ENCODE measurements around the gene FOXC2. TPM values are rescaled to one million over a fixed set of nuclear protein-coding genes. Genes with fewer than 3 reads are reported as not detected.

The FOXC2 gene
- total RNA-seq, 1 experiment from 2014 or later: 14.9 TPM

DNA sequence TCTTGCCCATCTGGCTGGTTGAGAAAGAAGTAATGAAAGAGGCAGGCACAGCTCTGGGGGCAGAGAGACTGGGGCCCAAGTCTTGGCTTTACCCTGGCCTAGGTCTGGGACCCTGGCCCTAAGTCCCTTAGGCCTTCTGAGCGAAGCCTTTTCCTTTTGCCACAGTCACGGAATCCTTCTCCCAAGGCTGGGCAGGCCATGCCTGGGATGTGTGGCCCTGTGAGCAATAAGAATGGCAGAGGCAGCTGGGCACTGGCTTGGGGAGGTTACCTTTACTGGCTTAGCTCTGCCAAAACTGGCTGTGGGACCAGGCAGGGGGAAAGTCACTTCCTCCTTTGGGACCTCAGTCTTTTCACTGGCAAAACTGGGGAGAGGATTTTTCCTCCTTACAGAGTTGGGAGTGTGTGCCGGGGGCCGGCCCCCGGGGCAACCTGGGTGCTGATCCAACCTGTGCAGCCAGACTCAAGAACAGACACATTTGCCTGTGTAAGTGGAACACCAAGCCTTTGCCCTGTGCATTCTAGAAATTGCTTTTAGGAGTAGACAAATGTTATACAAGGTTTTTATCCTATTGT lies 43.4 kb upstream of the FOXC2 start:
- CTCF ChIA-PET: no interaction called here

DNA sequence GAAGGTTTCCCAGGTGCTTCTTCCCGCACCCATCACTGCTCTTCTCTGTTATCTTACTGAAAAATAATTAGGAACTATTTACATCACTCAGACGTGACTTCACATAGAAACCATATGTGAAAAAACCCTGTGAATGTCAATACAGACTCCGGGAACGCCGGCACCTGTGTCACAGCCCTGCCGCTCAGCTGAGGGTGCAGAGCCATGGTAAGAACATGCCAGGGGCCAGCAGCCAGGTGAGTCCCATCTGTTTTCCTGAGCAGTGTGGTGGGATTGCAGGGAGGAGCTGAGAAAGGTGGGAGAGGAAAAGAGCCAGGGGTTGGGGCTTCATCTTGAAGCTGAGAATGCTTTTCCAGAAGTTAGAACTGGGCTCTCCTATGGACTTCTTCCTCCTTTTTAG lies 42.6 kb upstream of the FOXC2 start:
- H3K27me3 ChIP-seq (ENCODE audit: control insufficient read depth, insufficient read depth, low read length): no peaks in the 10 kb centered on the region
- intact Hi-C loops (cut with micrococcal nuclease; ENCODE audit: unreplicated experiment): loop anchor here (5.0 kb wide), 1 partner anchor 182 kb away; no protein-coding TSS in a partner anchor
- H3K9me3 ChIP-seq (ENCODE audit: control insufficient read depth, insufficient read depth, low read depth, low read length): no peaks in the 10 kb centered on the region
- no peak for DNase-seq (ENCODE audit: low read depth, low spot score)
- no peak for ATAC-seq
- in situ Hi-C loops (cut with HindIII; ENCODE audit: low pct_unique_long_range_greater_than_20kb, low sequenced_read_pairs): no loop called here
- ChIA-PET POLR2A (no interaction called here), CTCF (no interaction called here)
- H3K4me3 ChIP-seq (ENCODE audit: low read depth in 2 of 2, low read length in 2 of 2): no peak overlapping the region
- TF ChIP-seq SIN3A (IDR thresholded peaks at IDR 0.05; ENCODE audit: borderline replicate concordance, insufficient read depth, low read depth, low read length): no peak
- TF ChIP-seq, protein P1, sequence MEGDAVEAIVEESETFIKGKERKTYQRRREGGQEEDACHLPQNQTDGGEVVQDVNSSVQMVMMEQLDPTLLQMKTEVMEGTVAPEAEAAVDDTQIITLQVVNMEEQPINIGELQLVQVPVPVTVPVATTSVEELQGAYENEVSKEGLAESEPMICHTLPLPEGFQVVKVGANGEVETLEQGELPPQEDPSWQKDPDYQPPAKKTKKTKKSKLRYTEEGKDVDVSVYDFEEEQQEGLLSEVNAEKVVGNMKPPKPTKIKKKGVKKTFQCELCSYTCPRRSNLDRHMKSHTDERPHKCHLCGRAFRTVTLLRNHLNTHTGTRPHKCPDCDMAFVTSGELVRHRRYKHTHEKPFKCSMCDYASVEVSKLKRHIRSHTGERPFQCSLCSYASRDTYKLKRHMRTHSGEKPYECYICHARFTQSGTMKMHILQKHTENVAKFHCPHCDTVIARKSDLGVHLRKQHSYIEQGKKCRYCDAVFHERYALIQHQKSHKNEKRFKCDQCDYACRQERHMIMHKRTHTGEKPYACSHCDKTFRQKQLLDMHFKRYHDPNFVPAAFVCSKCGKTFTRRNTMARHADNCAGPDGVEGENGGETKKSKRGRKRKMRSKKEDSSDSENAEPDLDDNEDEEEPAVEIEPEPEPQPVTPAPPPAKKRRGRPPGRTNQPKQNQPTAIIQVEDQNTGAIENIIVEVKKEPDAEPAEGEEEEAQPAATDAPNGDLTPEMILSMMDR (IDR thresholded peaks at IDR 0.05): no peak
- no peak for TF ChIP-seq TCF7L2 (IDR thresholded peaks at IDR 0.05; ENCODE audit: low read depth, low read length)
- TF ChIP-seq POLR2AphosphoS5 (IDR thresholded peaks at IDR 0.05; ENCODE audit: low read depth, low read length): no peak
- H3K4me1 ChIP-seq (ENCODE audit: control insufficient read depth, insufficient read depth, low read length): no peaks in the 10 kb centered on the region
- no peak overlapping the region for H3K27ac ChIP-seq (ENCODE audit: low read length)
- BruUV-seq (replicated peaks): no TSS peak
- no peaks in the 10 kb centered on the region for H3K36me3 ChIP-seq (ENCODE audit: control insufficient read depth, insufficient read depth, low read length)

More for the DNA sequence above, 43.4 kb upstream of the FOXC2 start:
- Histone ChIP-seq H3K27ac (ENCODE audit: low read length) (no peak overlapping the region), H3K36me3 (ENCODE audit: control insufficient read depth, insufficient read depth, low read length) (no peaks in the 10 kb centered on the region), H3K4me3 (ENCODE audit: low read depth in 2 of 2, low read length in 2 of 2) (no peak overlapping the region), H3K4me1 (ENCODE audit: control insufficient read depth, insufficient read depth, low read length) (no peaks in the 10 kb centered on the region), H3K27me3 (ENCODE audit: control insufficient read depth, insufficient read depth, low read length) (no peaks in the 10 kb centered on the region), H3K9me3 (ENCODE audit: control insufficient read depth, insufficient read depth, low read depth, low read length) (no peaks in the 10 kb centered on the region)
- POLR2A ChIA-PET: no interaction called here
- no peak for ATAC-seq
- intact Hi-C loops (cut with micrococcal nuclease; ENCODE audit: unreplicated experiment): loop anchor here (5.0 kb wide), 1 partner anchor 181 kb away; no protein-coding TSS in a partner anchor
- TF ChIP-seq SIN3A (IDR thresholded peaks at IDR 0.05; ENCODE audit: borderline replicate concordance, insufficient read depth, low read depth, low read length): no peak
- TF ChIP-seq, protein P1 (IDR thresholded peaks at IDR 0.05): no peak
- no peak for TF ChIP-seq TCF7L2 (IDR thresholded peaks at IDR 0.05; ENCODE audit: low read depth, low read length)
- no peak for TF ChIP-seq POLR2AphosphoS5 (IDR thresholded peaks at IDR 0.05; ENCODE audit: low read depth, low read length)
- TF ChIP-seq, protein P2, sequence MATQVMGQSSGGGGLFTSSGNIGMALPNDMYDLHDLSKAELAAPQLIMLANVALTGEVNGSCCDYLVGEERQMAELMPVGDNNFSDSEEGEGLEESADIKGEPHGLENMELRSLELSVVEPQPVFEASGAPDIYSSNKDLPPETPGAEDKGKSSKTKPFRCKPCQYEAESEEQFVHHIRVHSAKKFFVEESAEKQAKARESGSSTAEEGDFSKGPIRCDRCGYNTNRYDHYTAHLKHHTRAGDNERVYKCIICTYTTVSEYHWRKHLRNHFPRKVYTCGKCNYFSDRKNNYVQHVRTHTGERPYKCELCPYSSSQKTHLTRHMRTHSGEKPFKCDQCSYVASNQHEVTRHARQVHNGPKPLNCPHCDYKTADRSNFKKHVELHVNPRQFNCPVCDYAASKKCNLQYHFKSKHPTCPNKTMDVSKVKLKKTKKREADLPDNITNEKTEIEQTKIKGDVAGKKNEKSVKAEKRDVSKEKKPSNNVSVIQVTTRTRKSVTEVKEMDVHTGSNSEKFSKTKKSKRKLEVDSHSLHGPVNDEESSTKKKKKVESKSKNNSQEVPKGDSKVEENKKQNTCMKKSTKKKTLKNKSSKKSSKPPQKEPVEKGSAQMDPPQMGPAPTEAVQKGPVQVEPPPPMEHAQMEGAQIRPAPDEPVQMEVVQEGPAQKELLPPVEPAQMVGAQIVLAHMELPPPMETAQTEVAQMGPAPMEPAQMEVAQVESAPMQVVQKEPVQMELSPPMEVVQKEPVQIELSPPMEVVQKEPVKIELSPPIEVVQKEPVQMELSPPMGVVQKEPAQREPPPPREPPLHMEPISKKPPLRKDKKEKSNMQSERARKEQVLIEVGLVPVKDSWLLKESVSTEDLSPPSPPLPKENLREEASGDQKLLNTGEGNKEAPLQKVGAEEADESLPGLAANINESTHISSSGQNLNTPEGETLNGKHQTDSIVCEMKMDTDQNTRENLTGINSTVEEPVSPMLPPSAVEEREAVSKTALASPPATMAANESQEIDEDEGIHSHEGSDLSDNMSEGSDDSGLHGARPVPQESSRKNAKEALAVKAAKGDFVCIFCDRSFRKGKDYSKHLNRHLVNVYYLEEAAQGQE (IDR thresholded peaks at IDR 0.05; ENCODE audit: insufficient read depth in 1 of 2, low read depth in 2 of 2, low read length in 1 of 2): no peak
- no peak for DNase-seq (ENCODE audit: low read depth, low spot score)
- no TSS peak for BruUV-seq (replicated peaks)
- in situ Hi-C loops (cut with HindIII; ENCODE audit: low pct_unique_long_range_greater_than_20kb, low sequenced_read_pairs): no loop called here

Measured in Panc1 (cell line).